SIG-M5 (cell line): Measurements from ENCODE around the gene ADAMTS13.

Experiments
- DNase-seq: peaks from one replicate; lab custom pipeline; 2025; lab: John Stamatoyannopoulos, UW

Gene ADAMTS13

DNA sequence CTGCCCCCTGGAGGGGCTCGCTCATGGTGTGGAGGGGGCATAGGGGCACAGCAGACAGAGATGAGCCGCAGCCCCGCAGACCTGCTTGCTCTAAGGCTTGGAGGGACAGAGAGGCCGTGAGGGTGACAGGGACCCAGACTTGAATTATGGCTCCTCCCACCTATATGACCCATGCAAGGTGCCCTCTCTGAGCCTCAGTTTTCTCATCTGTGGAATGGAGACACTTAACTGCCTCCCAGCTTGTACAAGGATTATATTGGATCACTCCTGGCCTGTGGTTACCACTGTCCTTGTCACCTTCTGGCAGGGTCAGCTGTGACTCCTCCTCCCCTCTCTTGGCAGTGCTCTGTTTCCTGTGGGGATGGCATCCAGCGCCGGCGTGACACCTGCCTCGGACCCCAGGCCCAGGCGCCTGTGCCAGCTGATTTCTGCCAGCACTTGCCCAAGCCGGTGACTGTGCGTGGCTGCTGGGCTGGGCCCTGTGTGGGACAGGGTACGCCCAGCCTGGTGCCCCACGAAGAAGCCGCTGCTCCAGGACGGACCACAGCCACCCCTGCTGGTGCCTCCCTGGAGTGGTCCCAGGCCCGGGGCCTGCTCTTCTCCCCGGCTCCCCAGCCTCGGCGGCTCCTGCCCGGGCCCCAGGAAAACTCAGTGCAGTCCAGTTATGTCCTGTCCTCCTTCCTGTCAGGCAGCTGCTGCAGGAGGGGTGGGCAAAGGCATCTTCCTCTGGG, 32.9 kb downstream of the ADAMTS13 start:
- DNase-seq: no peak

DNA sequence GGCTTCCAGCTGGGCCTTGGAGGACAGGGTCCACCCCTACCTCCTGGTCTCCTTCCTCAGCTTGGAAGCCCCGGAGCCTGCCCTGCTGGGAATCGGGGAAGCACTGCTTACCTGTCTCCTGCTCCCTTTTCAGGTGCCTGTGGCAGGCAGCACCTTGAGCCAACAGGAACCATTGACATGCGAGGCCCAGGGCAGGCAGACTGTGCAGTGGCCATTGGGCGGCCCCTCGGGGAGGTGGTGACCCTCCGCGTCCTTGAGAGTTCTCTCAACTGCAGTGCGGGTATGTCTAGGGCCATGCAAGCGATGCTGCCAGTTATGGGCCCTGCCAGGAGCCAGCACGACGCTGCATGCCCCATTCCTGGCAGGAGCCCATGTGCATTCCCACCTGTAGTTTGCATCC, 33.8 kb downstream of the ADAMTS13 start:
- DNase-seq: no peak

DNA sequence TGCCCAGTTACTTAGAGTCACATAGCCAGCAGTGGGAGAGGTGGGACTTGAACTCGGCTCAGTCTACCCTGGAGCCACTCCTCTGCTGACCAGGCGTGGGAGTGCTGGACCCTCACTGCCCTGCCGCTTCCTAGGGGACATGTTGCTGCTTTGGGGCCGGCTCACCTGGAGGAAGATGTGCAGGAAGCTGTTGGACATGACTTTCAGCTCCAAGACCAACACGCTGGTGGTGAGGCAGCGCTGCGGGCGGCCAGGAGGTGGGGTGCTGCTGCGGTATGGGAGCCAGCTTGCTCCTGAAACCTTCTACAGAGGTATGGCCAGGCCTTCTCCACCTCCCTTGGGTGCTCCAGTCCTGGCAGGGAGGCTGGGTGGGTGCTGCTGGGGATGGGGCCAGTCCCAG, 34.2 kb downstream of the ADAMTS13 start:
- DNase-seq: no peak

DNA sequence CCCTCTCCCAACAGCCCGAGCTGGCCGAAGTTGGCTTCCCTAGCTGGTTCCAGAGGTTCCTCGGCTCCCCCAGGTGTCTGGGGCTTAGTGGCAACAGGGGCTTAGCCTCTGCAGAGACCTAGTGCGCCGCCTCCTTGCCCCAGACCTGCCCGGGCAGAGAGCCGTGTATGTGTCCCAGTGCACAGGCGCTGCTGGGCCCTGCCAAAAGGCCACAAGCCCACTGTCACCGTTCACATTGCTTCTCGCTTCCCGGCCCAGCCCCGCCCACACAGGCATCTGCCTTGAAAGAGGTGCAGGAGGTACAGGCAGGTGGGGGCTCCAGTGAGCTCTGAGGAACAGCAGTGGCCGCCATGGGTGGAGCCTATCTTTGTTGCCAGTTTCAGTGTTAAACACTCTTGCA, 35.1 kb downstream of the ADAMTS13 start:
- no peak for DNase-seq

DNA sequence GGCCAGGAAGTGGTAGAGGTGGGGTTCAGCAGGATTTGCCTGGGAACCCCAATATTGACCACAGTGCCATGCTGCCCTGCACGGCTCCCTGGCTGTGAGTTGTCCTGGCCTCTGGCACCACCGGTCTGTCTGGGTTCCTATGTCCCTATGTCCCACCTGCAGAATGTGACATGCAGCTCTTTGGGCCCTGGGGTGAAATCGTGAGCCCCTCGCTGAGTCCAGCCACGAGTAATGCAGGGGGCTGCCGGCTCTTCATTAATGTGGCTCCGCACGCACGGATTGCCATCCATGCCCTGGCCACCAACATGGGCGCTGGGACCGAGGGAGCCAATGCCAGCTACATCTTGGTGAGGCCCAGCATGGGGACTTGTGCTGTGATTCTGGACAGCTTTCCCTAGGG, 35.6 kb downstream of the ADAMTS13 start:
- no peak for DNase-seq

DNA sequence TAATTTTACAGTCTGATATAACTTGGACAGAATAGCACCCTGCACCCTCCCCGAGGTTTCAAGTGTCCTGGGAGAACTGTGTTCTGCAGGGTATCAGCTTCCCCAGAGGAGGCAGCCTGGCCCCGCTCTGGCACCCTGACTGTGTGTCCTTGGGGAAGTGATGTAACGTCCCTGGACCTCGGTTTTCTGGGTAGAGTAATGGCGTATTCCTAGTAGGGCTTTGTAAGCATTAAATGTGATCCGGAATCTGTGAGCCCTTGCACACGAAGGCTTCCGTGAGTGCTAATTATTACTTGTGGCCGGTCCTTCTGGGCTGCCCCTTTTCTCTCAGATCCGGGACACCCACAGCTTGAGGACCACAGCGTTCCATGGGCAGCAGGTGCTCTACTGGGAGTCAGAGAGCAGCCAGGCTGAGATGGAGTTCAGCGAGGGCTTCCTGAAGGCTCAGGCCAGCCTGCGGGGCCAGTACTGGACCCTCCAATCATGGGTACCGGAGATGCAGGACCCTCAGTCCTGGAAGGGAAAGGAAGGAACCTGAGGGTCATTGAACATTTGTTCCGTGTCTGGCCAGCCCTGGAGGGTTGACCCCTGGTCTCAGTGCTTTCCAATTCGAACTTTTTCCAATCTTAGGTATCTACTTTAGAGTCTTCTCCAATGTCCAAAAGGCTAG, 36.6 kb downstream of the ADAMTS13 start:
- no peak for DNase-seq

DNA sequence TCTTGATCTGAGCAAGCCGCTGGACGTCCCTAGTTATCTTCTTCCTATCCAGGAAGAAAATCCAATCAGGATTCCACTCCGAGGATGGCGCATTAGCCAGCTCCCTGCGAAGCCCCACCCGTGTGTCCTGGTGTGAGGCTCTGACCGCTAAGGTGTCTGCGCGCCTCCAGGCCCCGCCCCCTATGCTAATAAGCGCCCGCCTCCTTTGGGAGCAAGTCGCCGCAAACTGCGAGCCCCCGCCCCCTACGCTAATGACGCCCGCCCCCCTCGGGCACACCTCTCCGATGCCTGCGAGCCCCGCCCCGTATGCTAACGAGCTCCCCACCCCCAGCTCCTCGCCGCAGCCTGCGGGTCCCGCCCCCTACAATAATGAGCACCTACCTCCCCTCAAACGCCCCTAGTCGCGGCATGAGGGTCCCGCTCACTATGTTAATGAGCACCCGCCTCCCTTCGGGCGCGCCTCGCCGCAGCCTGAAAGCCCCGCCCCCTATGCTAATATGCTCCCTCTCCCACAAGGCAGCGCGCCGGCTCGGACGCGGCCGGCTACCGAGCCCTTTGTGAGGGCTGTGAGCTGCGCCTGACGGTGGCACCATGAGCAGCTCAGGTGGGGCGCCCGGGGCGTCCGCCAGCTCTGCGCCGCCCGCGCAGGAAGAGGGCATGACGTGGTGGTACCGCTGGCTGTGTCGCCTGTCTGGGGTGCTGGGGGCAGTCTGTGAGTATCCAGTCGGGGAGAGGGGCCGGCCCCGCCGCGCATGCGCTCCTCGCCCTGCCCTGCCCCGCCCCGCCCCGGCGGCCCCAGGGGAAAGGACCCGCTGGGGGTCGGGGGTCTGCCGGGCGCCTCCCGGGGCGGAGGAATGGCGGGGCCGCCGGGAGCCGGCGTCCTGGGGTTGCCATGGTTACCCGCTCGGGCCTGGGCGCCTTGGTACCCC, 37.6 kb downstream of the ADAMTS13 start, which contains the start of gene CACFD1:
TSS of gene CACFD1 (plus strand) at position 503 of the 929 bp plus-strand sequence. CDS start at position 592, 89 bp downstream.
- DNase-seq: no peak

DNA sequence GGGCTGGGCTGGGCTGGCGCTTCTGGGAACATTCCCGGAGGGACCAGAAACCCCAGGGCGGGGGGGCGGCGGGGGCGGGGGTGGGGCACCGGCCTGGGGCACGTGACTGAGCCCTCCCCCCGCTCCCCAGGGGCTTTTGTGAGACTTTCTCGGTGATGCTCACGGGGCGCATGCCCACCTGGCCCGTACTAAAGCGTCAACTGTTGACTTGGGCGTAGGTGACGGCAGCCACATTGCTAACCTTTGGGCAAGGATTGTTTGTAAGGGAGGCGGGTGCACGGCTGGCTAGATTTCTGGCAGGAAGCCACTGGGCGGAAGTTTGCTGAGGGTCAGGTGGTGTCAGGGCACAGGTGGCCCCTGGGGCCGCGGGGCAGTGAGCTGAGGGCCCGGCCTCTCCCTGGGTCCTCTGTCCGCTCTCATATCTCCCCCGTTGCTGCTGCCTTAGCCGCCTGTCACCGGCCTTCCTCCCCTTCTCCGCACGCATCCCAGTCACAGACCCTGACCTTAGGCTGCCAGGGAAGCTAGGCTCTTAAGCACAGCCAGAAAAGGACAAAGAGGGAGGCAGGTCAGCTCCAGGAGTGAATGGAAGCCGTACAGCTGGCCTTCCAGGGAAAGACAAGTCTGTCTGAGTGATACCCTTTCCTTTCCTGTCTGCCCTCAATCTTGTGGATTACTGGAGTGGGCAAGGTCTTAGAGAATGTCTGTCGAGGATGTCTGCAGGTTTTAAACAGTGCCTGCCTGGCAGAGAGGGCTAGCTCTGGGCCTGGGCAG, 38.4 kb downstream of the ADAMTS13 start:
- DNase-seq: no peak

DNA sequence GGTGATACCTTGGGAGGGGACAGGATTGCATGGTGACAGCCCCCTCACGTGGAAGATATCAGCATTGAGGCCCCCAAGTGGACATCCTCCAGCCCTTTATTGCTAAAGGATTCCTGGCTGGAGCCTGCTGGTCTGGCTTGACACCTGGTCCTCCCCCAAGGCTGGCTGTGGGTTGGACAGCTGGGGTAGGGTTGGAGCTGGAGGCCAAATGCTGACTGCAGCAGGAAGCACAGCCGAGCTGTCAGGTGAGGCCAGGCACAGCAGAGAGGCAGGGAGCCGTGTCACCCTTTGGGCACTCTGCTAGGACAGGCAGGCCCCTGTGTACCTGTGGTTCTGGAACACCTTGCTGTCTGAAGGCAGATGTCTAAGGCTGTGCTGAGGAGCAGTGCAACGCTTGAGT, 39.8 kb downstream of the ADAMTS13 start:
- DNase-seq: no peak

DNA sequence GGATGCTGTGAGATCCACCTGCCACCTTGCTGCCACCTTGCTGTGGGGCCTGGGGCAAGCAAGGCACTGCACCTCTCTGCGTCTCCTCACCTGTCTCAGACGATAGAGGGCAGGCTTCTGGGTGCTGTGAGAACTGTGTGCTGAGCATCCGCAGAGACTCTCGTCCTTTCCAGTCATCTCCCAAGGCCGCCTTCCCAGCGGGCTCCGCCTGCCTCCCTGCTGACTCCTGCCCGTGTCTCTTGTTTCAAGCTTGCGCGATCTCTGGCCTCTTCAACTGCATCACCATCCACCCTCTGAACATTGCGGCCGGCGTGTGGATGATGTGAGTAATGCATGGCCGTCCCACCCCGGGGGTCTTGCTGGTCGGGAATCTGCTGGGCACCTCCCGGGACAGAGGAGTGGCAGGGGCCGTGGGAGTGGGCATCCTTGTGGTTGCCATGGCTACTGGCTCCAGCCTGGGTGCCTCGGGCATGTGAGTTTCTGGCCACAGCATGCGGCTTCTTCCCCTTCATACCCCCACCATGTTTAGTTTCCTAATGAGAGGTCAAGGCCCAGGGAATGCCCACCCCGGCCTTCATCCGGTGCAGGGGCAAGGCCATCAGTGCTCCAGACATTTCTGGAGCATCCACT, 41.2 kb downstream of the ADAMTS13 start:
- DNase-seq: no peak

DNA sequence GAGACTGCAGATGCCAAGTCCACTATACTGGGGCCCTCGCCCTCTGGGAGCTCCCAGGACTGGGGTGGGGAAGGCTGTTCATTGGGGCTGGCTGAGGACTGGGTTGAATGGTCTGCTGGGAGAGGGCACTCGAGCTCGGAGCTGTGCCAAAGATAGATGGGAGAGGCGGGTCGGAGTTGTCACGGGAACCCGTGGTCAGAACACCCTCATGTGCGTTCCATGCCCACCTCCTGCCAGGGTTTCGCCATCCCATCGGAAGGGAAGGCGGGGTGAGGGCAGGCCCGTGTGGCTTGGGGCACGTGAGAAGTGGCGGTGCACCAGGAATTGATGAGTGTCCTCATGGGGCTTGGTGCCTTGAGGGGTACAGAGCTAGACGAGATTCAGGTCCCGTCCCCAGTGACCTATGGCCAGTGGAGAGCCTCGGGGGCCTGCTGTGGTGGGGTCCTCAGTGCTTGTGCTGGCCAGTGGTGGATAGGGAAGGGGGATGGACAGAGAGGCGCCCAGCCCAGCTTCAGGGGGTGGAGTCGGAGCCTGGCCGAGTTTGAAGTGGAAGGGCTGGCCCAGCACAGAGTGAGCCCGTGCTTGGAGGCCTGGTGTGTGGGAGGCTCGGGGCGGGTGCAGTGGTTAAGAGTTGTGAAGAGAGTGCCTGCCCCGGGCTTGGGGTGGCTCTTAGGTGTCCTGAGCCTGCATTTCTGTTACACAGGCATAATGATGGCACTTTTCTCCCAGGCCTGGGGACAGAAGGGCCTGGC, 41.9 kb downstream of the ADAMTS13 start:
- DNase-seq: no peak

DNA sequence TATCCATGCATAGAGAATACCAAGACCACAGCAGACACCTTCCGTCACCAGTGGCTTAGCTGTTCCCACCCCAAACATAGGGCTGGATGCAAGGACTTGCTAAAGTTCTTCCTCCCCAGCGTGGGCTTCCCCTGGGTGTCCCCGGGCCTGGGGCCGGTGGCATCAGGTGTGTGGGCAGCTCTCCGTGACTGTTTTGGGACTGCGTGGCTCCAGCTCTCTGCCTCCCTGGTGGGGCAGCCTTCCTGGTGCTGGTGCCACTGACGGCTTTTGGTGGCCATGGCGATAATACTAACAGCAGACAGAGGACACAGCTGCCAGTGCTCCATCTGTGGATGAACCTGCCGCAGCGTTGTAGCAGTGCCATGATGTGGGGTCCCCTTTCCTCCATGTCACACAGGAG, 42.5 kb downstream of the ADAMTS13 start:
- no peak for DNase-seq

DNA sequence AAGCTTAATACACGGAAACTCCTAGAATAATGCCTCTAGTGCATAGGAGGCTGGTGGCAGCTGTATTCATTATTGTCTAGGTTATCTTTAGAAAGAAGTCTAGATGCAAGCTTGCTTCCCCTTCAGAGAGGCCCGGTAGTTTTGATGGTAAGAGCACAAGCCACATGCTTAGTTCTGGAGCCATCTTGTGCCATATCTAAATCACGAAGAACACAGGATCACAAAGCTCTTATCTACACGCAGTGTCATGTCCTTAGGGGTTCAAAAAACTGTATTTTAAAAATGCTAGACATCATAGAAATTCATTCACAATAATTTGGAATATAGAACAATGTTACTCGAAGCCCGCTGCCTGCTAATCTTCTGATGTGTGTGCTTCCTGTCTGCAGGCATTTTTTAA, 43.8 kb downstream of the ADAMTS13 start:
- no peak for DNase-seq

DNA sequence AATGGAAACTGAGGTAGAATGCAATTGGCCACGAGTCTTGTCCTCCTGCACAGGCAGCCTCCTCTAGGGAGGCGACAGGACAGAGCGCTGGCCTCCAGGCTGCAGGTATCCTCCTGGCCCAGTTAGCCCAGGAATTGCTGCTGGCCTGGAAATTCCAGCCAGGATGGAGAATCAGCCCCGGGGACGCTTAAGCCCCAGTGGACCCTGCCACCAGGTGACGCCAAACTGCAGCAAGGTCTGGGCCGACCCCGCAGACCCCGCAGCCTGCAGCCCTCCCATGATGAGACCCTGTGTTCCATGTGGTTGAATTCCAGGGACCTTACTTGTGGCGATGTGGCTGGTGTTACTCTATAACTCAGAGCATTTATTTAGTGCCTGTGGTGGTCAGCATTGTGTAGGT, 44.9 kb downstream of the ADAMTS13 start:
- DNase-seq: no peak

DNA sequence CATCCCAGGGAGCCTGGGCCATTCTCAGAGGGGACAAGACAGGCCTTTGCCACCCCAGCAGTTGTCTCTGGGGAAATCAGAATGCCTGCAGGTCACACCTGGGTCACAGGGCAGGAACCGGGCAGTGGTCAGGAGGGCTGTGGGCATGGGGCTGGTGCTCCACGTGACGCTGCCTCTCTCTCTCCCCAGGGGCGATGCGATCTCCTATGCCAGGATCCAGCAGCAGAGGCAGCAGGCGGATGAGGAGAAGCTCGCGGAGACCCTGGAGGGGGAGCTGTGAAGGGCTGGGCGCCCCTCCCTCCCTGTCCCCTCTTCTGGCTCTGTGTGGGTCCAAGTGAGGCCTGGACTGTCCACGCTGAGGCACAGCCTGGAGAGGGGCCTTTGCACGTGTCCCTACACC, 46.2 kb downstream of the ADAMTS13 start:
- DNase-seq: no peak

DNA sequence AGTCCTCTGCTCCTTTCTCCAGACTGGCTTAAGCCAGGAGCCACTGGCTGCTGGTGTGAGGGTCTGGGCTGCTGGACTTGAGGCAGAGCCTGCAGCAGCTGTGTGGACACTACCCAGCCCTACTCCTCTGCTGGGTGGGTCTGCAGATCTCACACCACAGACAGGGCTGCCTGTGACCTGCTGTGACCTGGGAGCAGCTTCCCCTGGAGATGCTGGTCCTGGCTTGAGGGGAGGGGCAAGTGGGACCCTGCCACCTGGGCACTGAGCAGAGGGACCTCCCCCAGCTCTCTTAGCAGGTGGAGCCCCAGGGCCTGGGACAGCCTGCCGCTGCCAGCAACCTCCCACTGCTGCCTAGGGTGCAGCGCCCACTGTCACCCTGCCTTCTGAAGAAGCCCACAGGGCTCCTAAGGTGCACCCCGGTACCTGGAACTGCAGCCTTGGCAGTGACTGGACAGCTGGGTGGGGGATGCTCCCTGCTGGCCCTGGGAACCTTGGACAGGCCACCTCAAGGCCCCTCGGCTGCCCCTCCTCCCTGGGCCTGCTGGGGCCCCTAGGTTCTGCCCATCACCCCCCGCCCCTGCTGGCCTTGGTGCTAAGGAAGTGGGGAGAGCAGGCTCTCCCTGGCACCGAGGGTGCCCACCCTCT, 46.7 kb downstream of the ADAMTS13 start:
- no peak for DNase-seq

DNA sequence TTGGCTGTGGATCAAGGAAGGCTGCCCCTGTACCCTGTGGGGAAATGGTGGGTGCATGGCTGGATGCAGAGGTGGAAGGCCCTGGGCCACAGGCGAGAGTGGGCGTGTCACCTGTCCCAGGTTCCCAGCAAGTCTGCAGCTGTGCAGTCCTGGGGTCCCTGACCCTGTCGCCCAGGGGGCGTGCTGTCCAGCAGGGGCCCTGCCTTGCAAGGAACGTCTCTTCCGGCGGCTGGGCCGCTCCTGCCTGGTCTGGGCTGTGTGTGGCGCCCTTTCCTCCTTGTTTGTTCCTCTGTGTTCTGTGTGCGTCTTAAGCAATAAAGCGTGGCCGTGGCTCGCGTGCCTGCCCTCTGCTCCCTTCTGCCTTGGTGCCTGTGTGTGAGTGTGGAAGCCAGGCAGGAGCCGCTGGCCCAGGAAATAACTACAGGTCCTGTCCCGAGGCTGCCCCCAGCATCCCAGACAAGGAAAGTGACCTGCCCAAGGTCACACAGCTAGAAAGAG, 48.3 kb downstream of the ADAMTS13 start:
- no peak for DNase-seq

DNA sequence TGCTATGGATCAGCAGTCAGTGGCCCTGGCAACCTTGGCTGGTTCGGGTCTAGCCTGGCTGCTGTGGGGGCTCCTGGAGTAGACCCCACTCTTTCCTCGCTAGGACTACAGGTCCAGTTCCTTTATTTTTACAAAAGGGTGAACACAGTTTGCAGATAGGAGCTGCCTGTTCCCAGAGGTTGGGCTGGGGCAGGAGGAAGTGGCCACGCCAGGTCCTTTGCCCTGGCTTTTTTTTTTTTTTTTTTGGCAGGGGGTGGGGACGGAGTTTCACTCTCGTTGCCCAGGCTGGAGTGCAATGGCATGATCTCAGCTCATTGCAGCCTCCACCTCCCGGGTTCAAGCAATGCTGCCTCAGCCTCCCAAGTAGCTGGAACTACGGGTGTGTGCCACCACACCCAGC, 48.8 kb downstream of the ADAMTS13 start:
- DNase-seq: no peak

DNA sequence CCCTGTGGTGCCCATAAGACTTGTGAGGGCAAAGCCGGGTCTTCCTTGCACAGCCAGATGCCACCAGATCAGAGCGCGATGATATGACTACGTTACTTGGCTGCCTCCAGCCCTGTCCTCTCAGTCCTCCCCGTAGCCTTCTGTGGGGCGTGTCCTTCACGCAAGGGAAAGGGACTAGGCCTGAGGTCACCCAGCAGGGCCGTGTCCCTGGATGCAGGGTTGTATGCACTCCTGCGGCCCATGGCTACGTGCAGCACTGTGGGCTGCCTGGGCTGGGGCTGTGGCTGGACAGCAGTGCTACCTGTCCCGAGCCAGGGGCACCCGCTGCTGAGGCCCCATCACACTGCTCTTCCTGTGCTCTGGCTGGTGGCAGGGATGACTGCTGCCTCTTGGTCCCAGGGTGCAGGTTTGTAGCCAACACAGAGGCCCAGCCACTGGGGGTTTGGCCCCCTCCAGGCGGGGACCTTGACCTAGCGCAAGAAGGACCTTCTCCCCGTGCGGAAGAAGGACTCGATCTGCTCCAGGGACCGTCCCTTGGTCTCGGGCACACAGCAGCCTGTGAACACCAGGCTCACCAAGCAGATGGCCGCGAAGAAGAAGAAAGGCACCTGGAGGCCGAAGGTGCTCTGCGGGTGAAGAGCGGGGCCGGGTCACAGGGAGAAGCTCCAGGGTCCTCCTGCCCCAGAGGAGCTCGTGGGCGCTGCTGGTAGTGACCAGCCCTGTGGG, 49.5 kb downstream of the ADAMTS13 start:
- no peak for DNase-seq
